HG03045 (cell line): Measurements from ENCODE around the gene TMEM121.

Source experiments
- ATAC-seq: cut with Tn5 transposase; IDR thresholded peaks from one replicate; pipeline ENCODE4 v1.9.1; 2021; ENCODE audit warnings: mild to moderate bottlenecking, moderate library complexity; ENCODE audit not compliant: unreplicated experiment

The TMEM121 gene

GRCh38 chr14:105486974-105487448 is 39.4 kb upstream of the TMEM121 start:
- ATAC-seq, result no peak

GRCh38 chr14:105487449-105487985 is 38.9 kb upstream of the TMEM121 start:
- ATAC-seq, result no peak

GRCh38 chr14:105487986-105488777 is 38.2 kb upstream of the TMEM121 start:
- ATAC-seq, result no peak

GRCh38 chr14:105488781-105489541 is 37.4 kb upstream of the TMEM121 start:
- ATAC-seq, result no peak

GRCh38 chr14:105489542-105490266 is 36.7 kb upstream of the TMEM121 start:
- no peak for ATAC-seq

- peak; percentile 5 for ATAC-seq
Measured at GRCh38 chr14:105490267-105490571, 36.2 kb upstream of the TMEM121 start.

- peak; percentile 63 for ATAC-seq
Measured at GRCh38 chr14:105490572-105491365, 35.6 kb upstream of the TMEM121 start, which contains the start of gene TEDC1. TEDC1 (plus strand) TSS chr14:105491246; CDS start chr14:105491376, 130 bp downstream.

- ATAC-seq, result no peak
Measured at GRCh38 chr14:105491366-105491973, 34.9 kb upstream of the TMEM121 start.

GRCh38 chr14:105492031-105492970 is 34.1 kb upstream of the TMEM121 start:
- ATAC-seq, result no peak

GRCh38 chr14:105492971-105493871 is 33.2 kb upstream of the TMEM121 start:
- ATAC-seq, result no peak

- no peak for ATAC-seq
Measured at GRCh38 chr14:105493921-105494605, 32.3 kb upstream of the TMEM121 start.

GRCh38 chr14:105494606-105494929 is 31.8 kb upstream of the TMEM121 start:
- no peak for ATAC-seq

GRCh38 chr14:105495101-105495989 is 31.0 kb upstream of the TMEM121 start:
- no peak for ATAC-seq

- no peak for ATAC-seq
Measured at GRCh38 chr14:105495990-105496830, 30.2 kb upstream of the TMEM121 start.

GRCh38 chr14:105496831-105497591 is 29.4 kb upstream of the TMEM121 start:
- no peak for ATAC-seq
